ENCODE data around the gene PAPLN.

PAPLN gene

GRCh38 chr14:73276836-73277235 is 39.5 kb downstream of the PAPLN start:
- Histone ChIP-seq H3K36me3 (ENCODE audit: control insufficient read depth, insufficient read depth, low read length) (peaks cover 70% of the 10 kb centered on the region), H3K27ac (ENCODE audit: low read depth, low read length) (no peak overlapping the region), H3K4me1 (ENCODE audit: control insufficient read depth, insufficient read depth, low read length) (no peaks in the 10 kb centered on the region), H3K27me3 (ENCODE audit: control insufficient read depth, insufficient read depth, low read length) (no peaks in the 10 kb centered on the region), H3K9me3 (ENCODE audit: control insufficient read depth, insufficient read depth, low read length) (no peaks in the 10 kb centered on the region), H3K9ac (ENCODE audit: low read depth, low read length) (no peak overlapping the region), H3K4me3 (ENCODE audit: low read depth, low read length) (no peak overlapping the region)

- H3K27me3 ChIP-seq (ENCODE audit: control insufficient read depth, insufficient read depth, low read length): no peaks in the 10 kb centered on the region
- peaks cover 70% of the 10 kb centered on the region for H3K36me3 ChIP-seq (ENCODE audit: control insufficient read depth, insufficient read depth, low read length)
- no peak overlapping the region for H3K9ac ChIP-seq (ENCODE audit: low read depth, low read length)
- H3K9me3 ChIP-seq (ENCODE audit: control insufficient read depth, insufficient read depth, low read length): no peaks in the 10 kb centered on the region
- no peak overlapping the region for H3K27ac ChIP-seq (ENCODE audit: low read depth, low read length)
- H3K4me1 ChIP-seq (ENCODE audit: control insufficient read depth, insufficient read depth, low read length): no peaks in the 10 kb centered on the region
- H3K4me3 ChIP-seq (ENCODE audit: low read depth, low read length): no peak overlapping the region
These were observed 40.1 kb downstream of the PAPLN start for GRCh38 chr14:73277376-73277775.

- Histone ChIP-seq H3K9me3 (ENCODE audit: control insufficient read depth, insufficient read depth, low read length) (no peaks in the 10 kb centered on the region), H3K27me3 (ENCODE audit: control insufficient read depth, insufficient read depth, low read length) (no peaks in the 10 kb centered on the region), H3K9ac (ENCODE audit: low read depth, low read length) (no peak overlapping the region), H3K4me1 (ENCODE audit: control insufficient read depth, insufficient read depth, low read length) (peaks cover 20% of the 10 kb centered on the region), H3K27ac (ENCODE audit: low read depth, low read length) (no peak overlapping the region), H3K4me3 (ENCODE audit: low read depth, low read length) (no peak overlapping the region), H3K36me3 (ENCODE audit: control insufficient read depth, insufficient read depth, low read length) (peaks cover 52% of the 10 kb centered on the region)
These were observed 43.6 kb downstream of the PAPLN start for GRCh38 chr14:73280903-73281302.

GRCh38 chr14:73283608-73284379 is 46.5 kb downstream of the PAPLN start:
- Histone ChIP-seq H3K27me3 (ENCODE audit: control insufficient read depth, insufficient read depth, low read length) (no peaks in the 10 kb centered on the region), H3K4me3 (ENCODE audit: low read depth, low read length) (0 out of 2 replicates have a peak overlapping the region, but pooled peaks have one; percentile 23), H3K27ac (ENCODE audit: low read depth, low read length) (peak overlapping the region; percentile 69), H3K9ac (ENCODE audit: low read depth, low read length) (no peak overlapping the region), H3K4me1 (ENCODE audit: control insufficient read depth, insufficient read depth, low read length) (peaks cover 41% of the 10 kb centered on the region), H3K36me3 (ENCODE audit: control insufficient read depth, insufficient read depth, low read length) (peaks cover 34% of the 10 kb centered on the region), H3K9me3 (ENCODE audit: control insufficient read depth, insufficient read depth, low read length) (no peaks in the 10 kb centered on the region)

- Histone ChIP-seq H3K4me1 (ENCODE audit: control insufficient read depth, insufficient read depth, low read length) (peaks cover 60% of the 10 kb centered on the region), H3K9me3 (ENCODE audit: control insufficient read depth, insufficient read depth, low read length) (no peaks in the 10 kb centered on the region), H3K4me3 (ENCODE audit: low read depth, low read length) (no peak overlapping the region), H3K9ac (ENCODE audit: low read depth, low read length) (no peak overlapping the region), H3K36me3 (ENCODE audit: control insufficient read depth, insufficient read depth, low read length) (peaks cover 25% of the 10 kb centered on the region), H3K27me3 (ENCODE audit: control insufficient read depth, insufficient read depth, low read length) (no peaks in the 10 kb centered on the region), H3K27ac (ENCODE audit: low read depth, low read length) (peak overlapping the region; percentile 77)
These were observed 48.7 kb downstream of the PAPLN start for GRCh38 chr14:73285979-73286378.

GRCh38 chr14:73286598-73286997 is 49.3 kb downstream of the PAPLN start:
- H3K27ac ChIP-seq (ENCODE audit: low read depth, low read length): peak overlapping the region; percentile 77
- peaks cover 60% of the 10 kb centered on the region for H3K4me1 ChIP-seq (ENCODE audit: control insufficient read depth, insufficient read depth, low read length)
- H3K9me3 ChIP-seq (ENCODE audit: control insufficient read depth, insufficient read depth, low read length): no peaks in the 10 kb centered on the region
- peak overlapping the region; percentile 23; the same call in 1 of the 2 replicates for H3K9ac ChIP-seq (ENCODE audit: low read depth, low read length)
- H3K27me3 ChIP-seq (ENCODE audit: control insufficient read depth, insufficient read depth, low read length): no peaks in the 10 kb centered on the region
- peak overlapping the region; percentile 51 for H3K4me3 ChIP-seq (ENCODE audit: low read depth, low read length)
- H3K36me3 ChIP-seq (ENCODE audit: control insufficient read depth, insufficient read depth, low read length): peaks cover 19% of the 10 kb centered on the region

- Histone ChIP-seq H3K27me3 (ENCODE audit: control insufficient read depth, insufficient read depth, low read length) (no peaks in the 10 kb centered on the region), H3K27ac (ENCODE audit: low read depth, low read length) (peak overlapping the region; percentile 77), H3K36me3 (ENCODE audit: control insufficient read depth, insufficient read depth, low read length) (peaks cover 17% of the 10 kb centered on the region), H3K4me3 (ENCODE audit: low read depth, low read length) (peak overlapping the region; percentile 51), H3K9ac (ENCODE audit: low read depth, low read length) (peak overlapping the region; percentile 23; the same call in 1 of the 2 replicates), H3K9me3 (ENCODE audit: control insufficient read depth, insufficient read depth, low read length) (no peaks in the 10 kb centered on the region), H3K4me1 (ENCODE audit: control insufficient read depth, insufficient read depth, low read length) (peaks cover 60% of the 10 kb centered on the region)
These were observed 49.8 kb downstream of the PAPLN start for GRCh38 chr14:73287071-73287470.

GRCh38 chr14:73289308-73289707 is 52.0 kb downstream of the PAPLN start:
- Histone ChIP-seq H3K4me1 (ENCODE audit: control insufficient read depth, insufficient read depth, low read length) (peaks cover 46% of the 10 kb centered on the region), H3K9ac (ENCODE audit: low read depth, low read length) (no peak overlapping the region; the same call in 1 of the 2 replicates), H3K9me3 (ENCODE audit: control insufficient read depth, insufficient read depth, low read length) (no peaks in the 10 kb centered on the region), H3K27me3 (ENCODE audit: control insufficient read depth, insufficient read depth, low read length) (no peaks in the 10 kb centered on the region), H3K27ac (ENCODE audit: low read depth, low read length) (peak overlapping the region; percentile 80), H3K4me3 (ENCODE audit: low read depth, low read length) (no peak overlapping the region), H3K36me3 (ENCODE audit: control insufficient read depth, insufficient read depth, low read length) (peaks cover 10% of the 10 kb centered on the region; the same call in 1 of the 2 replicates)

GRCh38 chr14:73289729-73290128 is 52.4 kb downstream of the PAPLN start:
- H3K27me3 ChIP-seq (ENCODE audit: control insufficient read depth, insufficient read depth, low read length): no peaks in the 10 kb centered on the region
- peak overlapping the region; percentile 80 for H3K27ac ChIP-seq (ENCODE audit: low read depth, low read length)
- H3K36me3 ChIP-seq (ENCODE audit: control insufficient read depth, insufficient read depth, low read length): peaks cover 10% of the 10 kb centered on the region; the same call in 1 of the 2 replicates
- H3K4me1 ChIP-seq (ENCODE audit: control insufficient read depth, insufficient read depth, low read length): peaks cover 42% of the 10 kb centered on the region
- H3K9me3 ChIP-seq (ENCODE audit: control insufficient read depth, insufficient read depth, low read length): no peaks in the 10 kb centered on the region
- no peak overlapping the region for H3K9ac ChIP-seq (ENCODE audit: low read depth, low read length)
- no peak overlapping the region for H3K4me3 ChIP-seq (ENCODE audit: low read depth, low read length)

GRCh38 chr14:73290279-73290678 is 53.0 kb downstream of the PAPLN start:
- Histone ChIP-seq H3K4me3 (ENCODE audit: low read depth, low read length) (no peak overlapping the region), H3K27ac (ENCODE audit: low read depth, low read length) (peak overlapping the region; percentile 80), H3K36me3 (ENCODE audit: control insufficient read depth, insufficient read depth, low read length) (peaks cover 10% of the 10 kb centered on the region; the same call in 1 of the 2 replicates), H3K27me3 (ENCODE audit: control insufficient read depth, insufficient read depth, low read length) (no peaks in the 10 kb centered on the region), H3K9me3 (ENCODE audit: control insufficient read depth, insufficient read depth, low read length) (no peaks in the 10 kb centered on the region), H3K9ac (ENCODE audit: low read depth, low read length) (no peak overlapping the region), H3K4me1 (ENCODE audit: control insufficient read depth, insufficient read depth, low read length) (peaks cover 40% of the 10 kb centered on the region)

All from HUES48 (cell line).